RWPE2 (cell line): ENCODE results near the gene RNF141.

Experiments
- ATAC-seq: fragments of 200-7000 bp; cut with Tn5 transposase; 3 replicates; pipeline ENCODE4 v1.9.1; 2021; ENCODE audit warnings: low read depth
- DNase-seq: peaks from one replicate; pipeline ENCODE4 v3.0.0-alpha.2; 2020; ENCODE audit warnings: low spot score
- H3K27ac ChIP-seq: fragments of 450-650 bp; 2 replicates; pipeline ENCODE4 v1.5.1; 2017; ENCODE audit warnings: mild to moderate bottlenecking; ENCODE audit not compliant: poor library complexity, severe bottlenecking
- H3K27me3 ChIP-seq: fragments of 250-450 bp; sonication (Bioruptor Pico); 2 replicates; pipeline ENCODE4 v1.5.1; 2021; ENCODE audit warnings: mild to moderate bottlenecking, moderate library complexity; ENCODE audit not compliant: insufficient read depth, poor library complexity, severe bottlenecking
- H3K36me3 ChIP-seq: fragments of 250-450 bp; sonication (Bioruptor Pico); 2 replicates; pipeline ENCODE4 v1.5.1; 2020; ENCODE audit warnings: low read depth, mild to moderate bottlenecking, moderate library complexity
- H3K4me1 ChIP-seq: fragments of 250-450 bp; sonication (Bioruptor Pico); 2 replicates; pipeline ENCODE4 v1.5.1; 2021; ENCODE audit warnings: mild to moderate bottlenecking, moderate library complexity; ENCODE audit not compliant: insufficient read depth, poor library complexity, severe bottlenecking
- H3K4me3 ChIP-seq: fragments of 250-450 bp; sonication (Bioruptor Pico); 2 replicates; pipeline ENCODE4 v1.5.1; 2021; ENCODE audit warnings: mild to moderate bottlenecking, moderate library complexity; ENCODE audit not compliant: severe bottlenecking
- H3K9me3 ChIP-seq: fragments of 250-450 bp; sonication (Bioruptor Pico); 2 replicates; pipeline ENCODE4 v1.5.1; 2021; ENCODE audit warnings: mild to moderate bottlenecking, moderate library complexity; ENCODE audit not compliant: severe bottlenecking
- CTCF ChIP-seq: fragments of 450-650 bp; IDR thresholded peaks from one replicate; pipeline ENCODE4 v1.5.1; 2017; ENCODE audit warnings: mild to moderate bottlenecking, moderate library complexity; ENCODE audit not compliant: poor library complexity, severe bottlenecking

The RNF141 gene

GRCh38 chr11:10575346-10576034 lies 34.5 kb upstream of the RNF141 start:
- Histone ChIP-seq H3K27me3 (no peaks in the 10 kb centered on the region), H3K27ac (no peak overlapping the region), H3K36me3 (no peaks in the 10 kb centered on the region), H3K4me3 (no peak overlapping the region), H3K9me3 (no peaks in the 10 kb centered on the region), H3K4me1 (no peaks in the 10 kb centered on the region)
- no peak for TF ChIP-seq CTCF
- ATAC-seq (no peak), DNase-seq (no peak)

- H3K9me3 ChIP-seq: no peaks in the 10 kb centered on the region
- no peaks in the 10 kb centered on the region for H3K36me3 ChIP-seq
- DNase-seq (no peak), ATAC-seq (no peak)
- H3K4me3 ChIP-seq: no peak overlapping the region
- TF ChIP-seq CTCF: no peak
- H3K27me3 ChIP-seq: no peaks in the 10 kb centered on the region
- no peak overlapping the region for H3K27ac ChIP-seq
- H3K4me1 ChIP-seq: no peaks in the 10 kb centered on the region
These were observed 32.6 kb upstream of the RNF141 start for GRCh38 chr11:10573556-10573955.

GRCh38 chr11:10573028-10573427 lies 32.0 kb upstream of the RNF141 start:
- no peak for TF ChIP-seq CTCF
- no peak overlapping the region for H3K27ac ChIP-seq
- DNase-seq (no peak), ATAC-seq (no peak)
- no peaks in the 10 kb centered on the region for H3K27me3 ChIP-seq
- H3K4me1 ChIP-seq: no peaks in the 10 kb centered on the region
- no peaks in the 10 kb centered on the region for H3K9me3 ChIP-seq
- H3K36me3 ChIP-seq: no peaks in the 10 kb centered on the region
- no peak overlapping the region for H3K4me3 ChIP-seq

GRCh38 chr11:10572533-10572932 lies 31.5 kb upstream of the RNF141 start:
- Histone ChIP-seq H3K36me3 (no peaks in the 10 kb centered on the region), H3K27me3 (no peaks in the 10 kb centered on the region), H3K9me3 (no peaks in the 10 kb centered on the region), H3K4me1 (no peaks in the 10 kb centered on the region), H3K4me3 (no peak overlapping the region), H3K27ac (no peak overlapping the region)
- TF ChIP-seq CTCF: no peak
- ATAC-seq (no peak), DNase-seq (no peak)

GRCh38 chr11:10568486-10568941 lies 27.5 kb upstream of the RNF141 start, which contains the start of gene LYVE1:
TSS of gene LYVE1 (minus strand) at chr11:10568665. CDS start at chr11:10568532, 133 bp downstream.
- H3K27ac ChIP-seq: no peak within 1 kb of the TSS
- H3K4me3 ChIP-seq: no peak within 1 kb of the TSS
- no peaks in the 10 kb centered on the region for H3K9me3 ChIP-seq
- TF ChIP-seq CTCF: no peak
- H3K4me1 ChIP-seq: no peaks in the 10 kb centered on the region
- no peaks in the 10 kb centered on the region for H3K27me3 ChIP-seq
- DNase-seq: no peak
- H3K36me3 ChIP-seq: no peaks in the 10 kb centered on the region
- ATAC-seq: no peak
